ENCODE results near the gene DHTKD1.

The DHTKD1 gene, protein sequence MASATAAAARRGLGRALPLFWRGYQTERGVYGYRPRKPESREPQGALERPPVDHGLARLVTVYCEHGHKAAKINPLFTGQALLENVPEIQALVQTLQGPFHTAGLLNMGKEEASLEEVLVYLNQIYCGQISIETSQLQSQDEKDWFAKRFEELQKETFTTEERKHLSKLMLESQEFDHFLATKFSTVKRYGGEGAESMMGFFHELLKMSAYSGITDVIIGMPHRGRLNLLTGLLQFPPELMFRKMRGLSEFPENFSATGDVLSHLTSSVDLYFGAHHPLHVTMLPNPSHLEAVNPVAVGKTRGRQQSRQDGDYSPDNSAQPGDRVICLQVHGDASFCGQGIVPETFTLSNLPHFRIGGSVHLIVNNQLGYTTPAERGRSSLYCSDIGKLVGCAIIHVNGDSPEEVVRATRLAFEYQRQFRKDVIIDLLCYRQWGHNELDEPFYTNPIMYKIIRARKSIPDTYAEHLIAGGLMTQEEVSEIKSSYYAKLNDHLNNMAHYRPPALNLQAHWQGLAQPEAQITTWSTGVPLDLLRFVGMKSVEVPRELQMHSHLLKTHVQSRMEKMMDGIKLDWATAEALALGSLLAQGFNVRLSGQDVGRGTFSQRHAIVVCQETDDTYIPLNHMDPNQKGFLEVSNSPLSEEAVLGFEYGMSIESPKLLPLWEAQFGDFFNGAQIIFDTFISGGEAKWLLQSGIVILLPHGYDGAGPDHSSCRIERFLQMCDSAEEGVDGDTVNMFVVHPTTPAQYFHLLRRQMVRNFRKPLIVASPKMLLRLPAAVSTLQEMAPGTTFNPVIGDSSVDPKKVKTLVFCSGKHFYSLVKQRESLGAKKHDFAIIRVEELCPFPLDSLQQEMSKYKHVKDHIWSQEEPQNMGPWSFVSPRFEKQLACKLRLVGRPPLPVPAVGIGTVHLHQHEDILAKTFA

DNA sequence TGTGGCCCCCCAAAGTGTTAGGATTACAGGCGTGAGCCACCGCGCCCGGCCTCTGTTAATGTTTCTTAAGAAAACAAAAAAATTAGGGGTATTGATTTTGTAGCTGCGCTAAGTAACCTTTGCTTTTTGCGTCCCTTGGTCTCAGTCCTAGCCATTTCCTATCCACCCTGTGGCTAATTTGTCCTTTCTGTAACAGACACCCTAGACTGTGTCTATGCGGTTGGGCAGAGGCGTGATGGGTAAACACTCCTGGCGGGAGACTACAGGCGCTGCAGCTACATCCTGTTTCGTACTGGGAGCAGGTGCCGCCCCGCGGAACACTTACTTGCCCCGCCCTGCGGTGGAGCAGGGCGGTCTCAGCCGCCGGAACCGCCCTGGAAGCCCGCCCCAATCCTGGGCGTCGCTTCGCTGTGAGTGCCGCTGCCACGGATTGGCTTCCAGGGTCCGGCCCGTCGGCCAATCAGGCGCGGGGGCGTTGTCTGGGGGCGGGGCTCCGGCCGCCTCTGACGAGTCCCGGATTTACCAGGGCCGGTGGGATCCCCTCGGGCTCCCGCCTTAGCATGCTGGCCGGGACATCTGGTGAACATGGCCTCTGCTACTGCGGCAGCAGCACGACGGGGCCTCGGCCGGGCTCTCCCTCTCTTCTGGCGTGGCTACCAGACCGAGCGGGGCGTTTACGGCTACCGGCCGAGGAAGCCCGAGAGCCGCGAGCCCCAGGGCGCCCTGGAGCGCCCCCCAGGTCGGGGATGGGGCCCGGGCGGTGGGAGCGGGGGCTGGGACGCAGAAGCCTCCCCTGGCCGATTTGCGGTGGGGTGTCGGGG lies at the start of gene DHTKD1:
Gene DHTKD1 (plus strand): TSS at position 506 of the 821 bp plus-strand sequence. CDS start 80 bp downstream, at position 586.
- DNase-seq: peak; percentile 98

DNA sequence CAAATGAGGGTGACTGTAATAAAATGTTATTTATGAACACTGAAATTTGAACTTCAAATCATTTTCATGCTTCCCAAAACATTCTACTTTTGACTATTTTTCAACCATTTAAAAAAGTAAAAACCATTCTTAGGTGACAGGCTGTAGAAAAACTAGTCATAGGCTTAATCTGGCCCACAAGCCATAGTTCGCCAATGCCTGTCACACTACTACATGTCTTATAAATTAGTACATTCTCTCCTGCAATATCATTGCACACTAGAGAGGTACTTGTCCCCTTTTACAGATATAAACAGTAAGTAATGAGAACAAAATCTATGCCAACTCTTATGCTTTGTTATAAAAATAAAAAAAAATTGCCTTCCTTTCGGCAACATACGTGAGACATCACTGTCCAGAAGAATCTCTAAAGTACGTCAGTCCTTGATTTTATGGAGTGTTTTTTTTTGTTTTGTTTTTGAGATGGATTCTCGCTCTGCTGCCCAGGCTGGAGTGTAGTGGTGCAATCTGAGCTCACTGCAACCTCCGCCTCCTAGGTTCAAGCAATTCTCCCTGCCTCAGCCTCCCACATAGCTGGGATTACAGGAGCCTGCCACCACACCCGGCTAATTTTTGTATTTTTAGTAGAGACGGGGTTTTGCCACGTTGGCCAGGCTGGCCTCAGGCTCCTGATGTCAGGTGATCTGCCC lies 49.3 kb upstream of the DHTKD1 start:
- no peak for DNase-seq

DNA sequence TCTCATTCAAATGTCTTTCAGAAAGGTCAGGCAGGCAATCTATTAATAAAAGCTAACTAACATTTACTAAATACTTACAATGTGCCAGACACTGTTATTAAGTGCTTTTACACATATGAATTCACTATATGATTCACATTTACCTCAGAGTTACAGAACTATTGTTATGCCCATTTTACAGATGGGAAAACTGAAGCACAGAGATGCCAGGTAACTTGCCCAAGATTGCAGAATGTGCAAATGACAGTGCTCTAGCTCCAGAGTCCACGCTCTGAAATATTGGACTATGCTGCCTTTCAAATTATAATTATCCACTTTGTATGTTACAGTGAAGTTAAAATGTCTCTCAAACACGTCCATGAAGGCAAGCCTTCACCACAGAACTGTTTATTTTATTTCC lies 48.2 kb upstream of the DHTKD1 start:
- no peak for DNase-seq

DNA sequence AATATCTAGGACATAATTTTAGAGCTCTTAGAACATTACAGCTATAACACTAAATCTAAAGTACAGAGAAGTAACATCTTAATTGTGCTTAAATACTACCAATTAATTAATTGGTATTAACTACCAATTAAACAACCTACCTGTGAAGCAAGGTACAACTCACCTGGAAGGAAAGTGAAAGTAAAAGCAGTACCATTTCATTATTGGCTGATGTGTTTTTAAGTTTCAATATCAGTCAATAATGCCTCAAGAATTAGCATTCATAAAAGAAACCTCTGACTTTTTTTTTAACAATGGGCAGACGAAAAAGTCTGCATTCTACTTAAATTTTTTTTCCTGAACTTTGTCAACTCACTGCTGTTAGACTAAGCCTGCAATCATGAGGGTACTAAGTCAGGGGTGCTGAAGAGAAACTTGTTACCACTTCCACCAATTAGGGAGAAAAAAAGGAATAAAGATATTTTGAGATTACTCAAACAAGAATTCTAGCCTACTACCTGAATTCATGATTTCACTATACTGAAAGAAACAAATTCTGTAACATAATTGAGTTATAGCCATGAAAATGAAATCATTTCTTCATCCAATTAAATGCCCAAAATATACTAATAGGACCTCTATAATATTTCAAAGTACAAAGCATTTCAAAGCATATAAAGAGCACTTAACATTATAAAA lies 46.0 kb upstream of the DHTKD1 start:
- DNase-seq: no peak

DNA sequence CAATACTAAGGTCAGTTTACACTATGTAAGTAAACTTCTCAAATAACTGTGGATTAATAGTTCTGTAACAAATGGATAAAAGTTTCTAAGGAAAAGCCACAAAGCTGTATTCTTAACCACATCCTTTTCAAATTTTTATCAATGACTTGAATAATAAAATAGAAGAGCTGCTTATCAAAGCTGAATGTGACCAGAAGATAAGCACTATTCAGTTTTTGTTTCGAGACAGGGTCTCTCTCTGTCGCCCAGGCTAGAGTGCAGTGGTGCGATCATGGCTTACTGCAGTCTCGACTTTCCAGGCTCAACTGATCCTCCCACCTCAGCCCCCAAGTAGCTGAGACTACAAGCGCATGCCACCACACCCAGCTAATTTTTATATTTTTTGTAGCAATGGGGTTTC lies 43.2 kb upstream of the DHTKD1 start:
- DNase-seq: no peak

DNA sequence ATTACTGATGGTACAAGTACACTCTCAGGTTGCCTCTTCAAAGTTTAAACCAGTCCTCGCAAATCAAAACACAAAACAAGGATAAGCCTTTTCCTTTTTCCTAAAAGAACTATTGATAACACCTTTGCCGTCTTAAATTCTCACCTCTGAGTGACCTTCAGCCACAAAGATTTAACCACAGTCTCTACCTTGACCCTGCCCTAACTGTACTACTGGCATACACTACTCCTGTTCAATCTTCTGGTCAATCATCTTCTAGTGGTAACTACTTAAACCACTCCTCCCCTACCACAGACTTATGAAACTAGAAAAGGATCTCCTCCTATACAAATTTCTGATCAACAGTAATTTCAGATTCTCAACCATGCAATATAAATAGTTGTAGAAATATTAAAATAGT lies 41.2 kb upstream of the DHTKD1 start:
- no peak for DNase-seq

DNA sequence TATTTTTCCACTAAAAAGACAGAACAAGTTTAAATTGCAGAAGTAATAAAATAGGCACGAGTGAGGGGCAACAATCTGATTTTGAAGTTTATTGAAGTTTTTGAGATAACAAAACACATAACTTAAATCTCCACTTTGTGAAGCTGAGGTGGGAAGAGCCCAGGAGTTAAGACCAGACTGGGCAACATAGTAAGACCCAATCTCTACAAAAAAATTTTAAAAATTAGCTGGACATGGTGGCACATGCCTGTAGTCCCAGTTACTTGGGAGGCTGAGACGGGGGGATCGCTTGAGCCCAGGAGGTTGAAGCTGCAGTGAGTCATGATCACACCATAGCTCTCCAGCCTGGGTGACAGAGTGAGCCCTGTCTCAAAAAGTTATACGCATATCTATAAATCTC lies 37.4 kb upstream of the DHTKD1 start:
- no peak for DNase-seq

DNA sequence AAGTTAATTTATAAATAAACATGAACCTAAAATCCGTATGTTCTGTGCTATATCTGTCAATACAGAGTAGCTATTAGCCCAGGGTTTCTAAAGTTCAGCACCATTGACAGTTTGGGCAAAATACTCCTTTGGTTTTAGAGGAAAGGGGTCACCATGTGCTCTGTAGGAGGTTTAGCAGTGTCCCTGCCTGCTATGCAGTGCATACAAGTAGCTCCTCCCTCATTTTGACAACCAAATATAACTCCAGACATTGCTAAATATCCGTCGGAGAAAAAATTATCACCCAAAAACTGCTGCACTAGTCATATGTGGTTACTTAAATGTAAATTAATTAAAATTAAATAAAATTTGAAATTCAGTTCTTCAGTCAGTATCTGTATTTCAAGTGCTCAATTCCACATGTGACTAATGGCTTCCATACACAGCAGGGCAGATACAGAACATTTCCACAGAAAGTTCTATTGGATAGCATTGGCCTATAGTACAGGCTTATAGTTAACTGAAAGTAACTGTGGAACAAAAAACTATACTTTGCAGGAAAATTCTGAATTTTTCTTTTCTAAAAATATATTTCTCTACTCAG lies 32.6 kb upstream of the DHTKD1 start:
- DNase-seq: no peak

DNA sequence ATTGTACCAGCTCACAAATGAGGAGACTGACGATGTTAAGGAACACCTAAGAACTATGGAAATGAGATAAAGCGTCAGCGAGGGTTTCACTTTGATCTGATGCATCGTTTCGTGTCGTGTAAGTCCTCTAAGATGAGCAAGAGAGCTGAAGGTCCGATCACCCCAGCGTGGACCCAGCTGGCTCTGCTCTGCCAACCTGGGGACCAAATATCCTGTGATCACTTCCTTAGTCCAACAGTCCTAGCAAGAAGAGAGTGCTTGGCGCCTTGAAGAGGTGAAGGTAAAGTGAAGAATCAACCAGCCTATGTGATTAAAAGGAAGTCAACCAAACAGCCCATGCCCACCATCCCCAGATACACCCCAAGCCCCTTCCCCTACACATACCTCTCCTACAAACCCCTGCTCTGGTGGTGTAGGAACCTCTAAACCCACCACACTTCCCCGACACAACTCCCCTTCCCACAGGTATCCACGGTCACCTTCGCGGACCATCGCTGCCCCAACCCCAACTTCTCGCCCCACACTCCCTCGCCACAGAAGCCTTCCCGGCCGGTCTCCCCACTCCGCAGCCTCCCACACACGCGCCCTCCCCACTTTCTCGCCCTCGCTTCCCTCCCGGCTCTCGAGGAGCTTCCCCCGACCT lies 26.9 kb upstream of the DHTKD1 start:
- DNase-seq: peak; percentile 59

DNA sequence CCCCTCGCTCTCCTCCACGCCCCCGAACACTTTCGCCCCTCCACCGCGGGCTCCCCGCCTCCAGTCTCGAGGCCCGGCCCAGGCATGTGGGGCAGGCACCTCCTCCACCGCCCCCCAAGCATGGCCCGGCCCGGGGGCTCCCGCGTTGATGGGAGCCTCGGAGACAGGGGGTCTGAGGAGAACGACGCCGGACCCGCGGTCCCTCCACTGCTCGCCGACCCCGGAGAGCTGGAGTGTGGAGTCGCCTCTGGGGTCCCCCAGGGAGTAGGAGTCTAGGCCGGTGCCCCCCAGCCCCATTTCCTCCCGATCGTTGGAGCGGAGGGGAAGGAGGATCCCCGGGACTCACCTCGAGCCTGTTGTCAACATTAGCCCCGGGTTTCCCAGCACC lies 26.4 kb upstream of the DHTKD1 start:
- peak; percentile 38 for DNase-seq

DNA sequence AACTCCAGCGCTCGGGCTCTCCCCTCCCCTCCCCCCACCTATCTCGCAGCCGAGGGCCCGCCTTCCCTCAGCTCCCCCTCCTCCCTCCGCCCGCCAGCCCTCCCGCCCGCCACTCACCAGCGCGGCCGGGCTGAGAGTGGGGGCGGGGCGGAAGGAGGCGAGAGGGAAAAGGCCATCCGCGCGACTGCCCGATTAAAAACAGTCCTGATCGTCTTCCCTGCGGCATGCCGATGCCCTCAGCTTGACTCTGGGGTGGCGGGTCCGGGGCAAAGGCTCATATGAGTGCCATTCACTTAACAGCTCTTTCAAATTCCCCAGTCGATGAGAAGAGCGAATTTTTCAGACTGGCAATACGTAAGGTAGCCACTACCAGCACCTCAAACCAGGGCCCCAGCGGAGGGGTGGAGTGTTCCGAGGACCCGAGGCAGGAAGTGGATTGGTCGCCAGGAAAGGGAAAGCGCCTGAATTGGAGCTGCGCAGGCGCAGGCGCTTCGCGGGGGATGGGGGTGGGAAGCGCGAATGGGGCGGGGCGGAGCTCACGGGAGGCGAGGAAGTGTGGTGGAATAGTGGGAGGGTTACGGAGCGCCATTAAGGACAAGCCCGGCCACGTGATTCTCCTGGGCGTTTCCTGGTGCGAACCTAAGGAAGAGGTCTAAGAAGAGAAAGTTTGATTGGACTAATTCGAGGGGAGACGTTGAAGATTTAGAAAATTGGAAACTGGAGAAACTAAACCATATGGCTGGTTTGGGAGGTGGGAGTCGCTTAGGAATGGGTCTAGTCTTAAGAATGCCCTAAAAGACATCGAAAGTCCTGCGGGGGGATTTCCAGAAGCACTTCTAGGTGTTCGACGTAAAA lies 25.7 kb upstream of the DHTKD1 start, which contains the start of gene UPF2:
Gene UPF2 (minus strand): TSS at position 13 of the 855 bp plus-strand sequence. CDS start 7,386 bp downstream, outside the sequence.
- DNase-seq: peak; percentile 98

DNA sequence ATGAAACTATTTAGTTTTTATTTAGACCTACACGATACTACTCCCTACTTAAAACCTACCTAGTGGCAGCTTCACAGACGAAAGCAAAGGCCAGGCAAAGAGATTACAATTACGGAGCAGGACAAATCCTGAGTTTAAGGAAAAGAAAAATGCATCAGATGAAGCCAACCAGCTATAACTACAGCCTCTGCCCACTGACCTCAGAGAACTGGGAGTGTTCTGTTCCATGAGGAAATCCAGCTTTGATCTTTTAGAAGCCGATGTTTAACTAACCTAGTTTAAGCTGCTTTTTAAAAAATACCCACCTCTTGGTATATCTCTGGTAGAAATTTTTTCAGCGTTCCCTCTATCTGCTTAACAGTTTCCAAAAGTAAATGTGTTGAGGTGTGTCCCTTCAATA lies 23.2 kb upstream of the DHTKD1 start:
- no peak for DNase-seq

DNA sequence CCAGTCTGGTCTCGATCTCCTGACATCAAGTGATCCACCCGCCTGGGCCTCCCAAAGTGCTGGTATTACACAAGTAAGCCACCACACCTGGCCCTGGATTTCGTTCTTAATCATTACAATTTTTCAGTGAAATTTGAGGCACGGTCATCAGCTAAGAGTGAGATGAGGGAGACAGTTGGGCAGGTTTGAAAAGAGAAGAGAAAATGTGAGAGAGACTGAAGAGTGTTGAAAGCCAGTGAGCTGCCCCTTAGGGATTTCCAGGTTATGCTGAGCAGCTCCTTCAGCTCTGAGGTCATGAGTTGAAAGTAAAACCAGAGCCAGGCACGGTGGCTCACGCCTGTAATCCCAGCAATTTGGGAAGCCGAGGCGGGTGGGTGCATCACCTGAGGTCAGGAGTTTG lies 20.2 kb upstream of the DHTKD1 start:
- no peak for DNase-seq

DNA sequence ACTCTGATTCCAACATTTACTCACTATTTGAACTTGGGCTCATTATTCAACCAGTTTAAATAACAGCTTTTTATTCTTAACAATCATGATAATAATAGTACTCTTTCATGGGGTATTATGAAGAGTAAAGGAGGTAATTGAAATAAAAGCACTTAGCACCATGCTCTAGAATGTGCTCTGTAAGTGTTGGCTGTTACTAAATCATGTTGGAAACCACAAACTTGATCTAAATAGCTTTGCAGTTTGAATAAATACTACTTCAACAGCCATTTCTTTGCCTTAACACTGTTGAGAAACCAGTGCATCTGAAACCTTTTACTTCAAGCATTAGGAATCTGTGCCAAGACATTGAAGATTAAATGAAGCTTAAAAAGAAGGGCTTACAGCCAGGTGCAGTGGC lies 18.2 kb upstream of the DHTKD1 start:
- peak; percentile 28 for DNase-seq

DNA sequence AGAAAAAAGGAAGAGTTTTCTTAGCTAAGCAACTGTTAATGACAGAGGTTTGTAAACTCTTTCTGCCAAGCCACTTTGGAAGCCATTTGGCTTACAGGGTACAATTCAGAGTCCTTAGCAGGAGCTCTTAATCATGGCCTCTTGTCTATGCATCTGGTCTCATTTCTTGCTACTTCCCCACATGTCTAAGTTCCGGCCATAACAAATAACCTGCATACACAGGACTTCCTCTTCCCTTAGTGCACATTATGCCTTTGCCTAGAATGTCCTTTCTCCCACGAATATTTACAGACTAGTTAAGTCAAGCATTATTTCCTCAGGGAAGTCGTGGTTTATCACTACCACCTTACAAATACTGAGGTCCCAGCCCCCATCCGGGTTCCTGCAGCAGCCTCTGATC lies 17.5 kb upstream of the DHTKD1 start:
- DNase-seq: no peak

DNA sequence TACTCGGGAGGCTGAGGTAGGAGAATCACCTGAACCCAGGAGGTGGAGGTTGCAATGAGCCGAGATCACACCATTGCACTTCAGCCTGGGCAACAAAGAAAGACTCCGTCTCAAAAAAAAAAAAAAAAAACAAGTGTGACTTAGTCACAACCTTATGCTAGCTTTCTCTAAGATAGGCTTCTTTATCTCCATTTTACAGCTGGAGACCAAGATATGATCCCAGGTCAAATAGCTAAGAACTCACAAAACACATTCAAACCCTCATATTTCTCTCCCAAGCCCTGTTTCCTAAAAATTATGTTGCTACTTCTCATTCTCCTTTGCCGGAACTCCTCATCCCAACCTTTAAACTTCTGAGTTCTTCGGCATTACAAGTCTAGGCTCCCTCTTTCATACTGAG lies 13.0 kb upstream of the DHTKD1 start:
- DNase-seq: no peak

DNA sequence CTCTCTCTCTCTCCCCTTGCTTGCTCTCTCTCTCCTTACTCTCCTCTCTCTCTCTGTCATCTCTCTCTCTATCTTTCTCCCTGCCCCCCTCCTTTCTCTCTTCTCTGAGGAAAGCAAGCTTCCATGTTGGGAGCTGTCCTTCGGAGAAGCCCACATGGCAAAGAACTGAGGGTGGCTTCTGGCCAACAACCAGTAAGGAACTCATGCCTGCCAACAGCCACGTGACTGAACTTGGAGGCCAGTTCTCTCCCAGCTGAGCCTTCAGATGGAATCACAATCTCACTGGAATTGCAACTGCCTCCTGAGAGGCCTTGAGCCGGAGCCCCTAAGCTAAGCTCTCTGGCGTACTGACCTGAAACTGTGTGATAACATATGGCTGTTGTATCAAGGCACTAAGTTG lies 12.0 kb upstream of the DHTKD1 start:
- no peak for DNase-seq

DNA sequence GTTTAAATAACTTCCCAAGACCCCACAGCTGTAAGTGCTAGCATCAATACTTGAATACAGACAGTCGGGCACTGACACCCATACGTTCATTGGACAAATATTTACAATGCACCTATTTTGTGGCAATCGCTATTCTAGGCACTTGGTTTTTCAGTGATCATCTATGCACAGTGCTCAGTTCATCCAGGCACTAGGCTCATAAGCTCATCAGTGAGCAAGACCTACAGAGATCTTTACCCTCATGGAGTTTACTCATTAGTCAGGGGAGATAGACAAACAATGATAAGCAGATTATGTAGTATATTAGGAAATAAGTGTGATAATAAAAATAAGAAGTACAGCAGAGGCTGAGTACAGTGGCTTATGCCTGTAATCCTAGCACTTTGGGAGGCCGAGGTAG lies 7.6 kb upstream of the DHTKD1 start:
- no peak for DNase-seq

DNA sequence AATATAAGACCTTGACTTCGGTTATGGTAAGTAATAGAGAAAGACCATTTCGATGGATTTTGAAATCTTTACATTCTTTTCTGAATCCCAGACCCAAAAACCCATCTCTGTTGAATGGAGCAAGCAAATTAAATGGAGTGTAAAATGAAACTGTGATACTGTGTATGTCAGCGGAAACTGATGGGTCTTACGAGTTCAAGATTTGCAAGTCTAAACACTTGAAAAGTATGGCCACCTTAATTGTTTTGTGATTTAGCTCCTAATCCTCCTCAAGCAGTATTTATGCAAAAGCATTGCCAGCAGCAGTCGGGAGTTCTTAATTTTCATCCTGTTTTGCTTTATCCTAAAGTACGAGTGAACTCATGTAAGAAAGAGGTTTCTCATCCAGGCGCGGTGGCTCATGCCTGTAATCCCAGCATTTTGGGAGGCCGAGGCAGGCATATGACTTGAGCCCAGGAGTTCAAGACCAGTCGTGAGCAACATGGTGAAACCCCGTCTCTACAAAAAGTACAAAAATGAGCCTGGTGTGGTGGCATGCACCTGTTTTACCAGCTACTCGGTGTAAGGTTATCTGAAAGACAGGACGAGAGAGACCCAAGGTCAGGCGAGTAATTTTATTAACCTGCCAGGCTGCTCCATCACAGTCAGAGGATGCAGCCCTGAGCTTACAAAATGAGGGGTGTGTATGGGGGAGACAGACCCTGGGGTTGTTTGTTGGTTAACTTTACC lies 5.8 kb upstream of the DHTKD1 start:
- no peak for DNase-seq
